ENCODE data around the gene KIAA1217.

GRCh38 chr10:24207781-24208611, 942 bp upstream of the KIAA1217 start:
- TF ChIP-seq CTCF (IDR thresholded peaks at IDR 0.05), result no peak
- no peak for TF ChIP-seq POLR2AphosphoS5 (IDR thresholded peaks at IDR 0.05; ENCODE audit: insufficient read depth in 1 of 2, low read depth in 1 of 2)
